HG02870 (cell line): ENCODE results near the gene SALL4.
"Not testable (repeated sequence)": the region's sequence is repeated elsewhere in the genome, so short reads cannot be mapped to it uniquely, and the experiment has no call there.

Source experiments
- ATAC-seq: cut with Tn5 transposase; IDR thresholded peaks from one replicate; pipeline ENCODE4 v1.9.1; 2021; ENCODE audit warnings: mild to moderate bottlenecking, moderate library complexity; ENCODE audit not compliant: unreplicated experiment

The SALL4 gene

DNA sequence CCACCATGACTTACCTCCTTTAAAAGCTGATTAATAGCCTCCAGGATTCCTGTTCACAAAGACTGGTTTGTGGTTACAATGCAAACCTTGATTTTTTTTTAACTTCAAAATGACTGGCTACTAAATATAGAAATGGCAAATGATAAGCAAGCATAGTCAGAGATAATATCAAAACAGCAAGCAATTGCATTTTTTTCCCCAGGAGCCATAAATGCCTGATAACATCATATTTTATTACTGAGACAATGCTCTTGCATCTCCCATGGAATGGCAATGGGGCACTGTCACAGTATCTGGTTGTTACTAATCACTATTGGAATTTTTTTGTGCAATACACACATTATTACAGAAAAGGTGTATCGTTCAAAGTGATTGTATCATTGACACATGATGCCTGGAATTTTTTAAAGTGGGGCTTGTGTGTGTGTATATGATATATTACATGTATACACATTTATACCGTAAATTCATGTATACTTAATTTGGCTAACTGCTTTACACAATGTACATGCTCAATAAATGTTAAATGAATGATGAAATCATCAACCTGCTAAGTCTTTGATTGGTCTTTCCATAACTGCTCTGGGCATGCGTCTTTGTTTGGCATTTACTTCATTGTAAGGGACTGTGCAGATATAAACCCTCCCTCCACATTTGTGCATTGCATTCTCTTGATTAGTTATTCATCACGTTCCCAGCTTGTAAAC is 980 bp upstream of the SALL4 start:
- no peak for ATAC-seq

DNA sequence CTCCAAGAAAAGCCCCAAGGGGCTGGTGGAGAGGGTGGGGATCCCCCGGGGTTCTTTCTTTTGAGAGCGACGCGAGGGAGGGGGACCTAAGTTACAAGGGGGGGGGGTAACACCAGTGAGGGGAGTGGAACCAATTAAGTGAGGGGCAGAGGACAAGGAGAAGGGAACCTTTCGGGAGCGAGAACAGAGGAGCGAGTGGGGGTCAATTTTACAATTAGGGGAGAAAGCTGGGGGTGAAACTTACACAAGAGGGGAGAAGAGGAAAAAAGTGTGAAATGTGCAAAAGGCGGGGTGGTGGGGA is 548 bp downstream of the SALL4 start:
- no peak for ATAC-seq

DNA sequence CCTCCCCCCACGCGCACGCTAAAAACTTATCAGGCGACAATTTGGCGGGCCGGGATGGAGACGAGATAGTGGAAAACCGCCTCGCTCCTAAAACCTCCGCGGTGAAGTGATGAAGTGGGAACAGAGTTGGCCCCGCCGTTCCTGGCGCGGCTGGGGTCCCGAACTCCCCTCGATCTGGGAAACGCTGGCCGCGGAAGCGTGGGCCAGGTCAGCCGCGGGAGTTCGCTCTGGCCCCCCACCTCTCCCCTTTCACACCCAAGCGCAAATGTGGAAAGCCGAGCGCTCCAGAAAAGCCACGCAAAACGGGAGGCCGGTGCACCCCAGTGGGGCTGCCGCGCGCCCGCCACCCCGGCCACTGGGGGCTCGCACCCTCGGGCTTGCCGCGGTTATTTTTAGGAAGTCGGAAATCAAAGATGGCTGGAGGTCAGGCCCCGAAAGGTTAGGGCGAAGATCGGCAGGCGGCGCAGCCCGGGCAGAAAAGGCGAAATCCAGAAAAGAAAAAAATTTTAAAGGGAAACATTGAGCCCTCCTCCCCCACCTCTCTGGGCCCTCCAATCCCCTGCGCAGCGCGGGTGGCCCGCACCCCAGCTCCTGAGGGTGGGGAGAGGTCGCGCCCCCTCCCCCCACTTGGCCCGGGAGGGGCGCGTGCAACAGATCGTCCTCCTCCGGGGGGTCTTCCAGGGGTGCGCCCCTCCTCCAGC is 1.0 kb downstream of the SALL4 start:
- ATAC-seq: no peak

DNA sequence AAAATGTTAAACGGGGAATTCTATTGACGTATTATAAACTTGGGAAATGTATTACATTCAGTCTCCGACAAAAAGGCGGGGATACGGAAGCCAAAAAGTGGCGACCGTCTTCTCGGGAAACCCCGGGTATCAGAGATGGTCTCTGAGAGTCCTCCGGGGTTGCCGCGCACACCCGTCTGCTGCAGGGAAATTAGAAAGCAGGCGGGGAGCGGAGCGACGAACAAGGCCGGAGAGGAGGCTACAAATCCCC is 1.5 kb downstream of the SALL4 start:
- no peak for ATAC-seq

DNA sequence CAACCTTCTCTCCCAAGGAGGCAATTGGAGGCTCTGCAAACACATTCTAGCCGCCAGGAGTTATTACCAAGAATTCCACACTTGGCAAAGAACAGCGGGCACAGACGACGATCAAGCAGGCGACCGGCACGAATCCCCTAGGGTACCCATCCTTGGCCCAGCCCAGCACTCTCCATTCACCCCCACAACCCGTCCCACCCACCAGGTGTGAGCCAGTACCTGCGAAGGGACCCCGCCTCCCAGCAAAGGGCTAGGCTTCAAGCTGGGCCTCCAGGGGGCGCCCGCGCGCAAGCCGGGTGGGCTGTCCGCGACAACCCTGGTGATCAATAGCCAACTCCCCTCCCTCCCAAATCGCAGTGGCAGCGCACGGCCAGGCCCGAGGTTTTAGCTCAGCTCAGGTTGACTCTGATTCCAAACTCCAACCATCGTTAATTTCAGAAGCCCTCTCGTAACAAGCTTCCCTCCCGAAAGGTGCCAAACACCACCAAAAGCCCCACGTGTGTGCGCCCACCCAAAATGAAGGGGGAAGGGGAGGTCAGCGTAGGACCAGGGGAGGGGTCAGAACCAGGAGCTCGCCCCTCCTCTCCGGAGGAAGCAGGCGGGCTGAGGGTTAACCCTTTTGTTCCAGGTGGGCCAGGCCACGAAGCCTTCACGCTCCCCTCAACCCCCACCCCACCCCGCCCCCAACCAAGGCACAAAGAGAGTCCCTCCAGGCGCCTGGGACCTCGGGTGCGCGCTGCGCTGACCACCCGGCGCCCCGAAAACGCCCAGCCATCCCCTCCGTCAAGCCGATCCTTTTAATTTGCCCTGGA is 2.1 kb downstream of the SALL4 start:
- ATAC-seq: no peak

DNA sequence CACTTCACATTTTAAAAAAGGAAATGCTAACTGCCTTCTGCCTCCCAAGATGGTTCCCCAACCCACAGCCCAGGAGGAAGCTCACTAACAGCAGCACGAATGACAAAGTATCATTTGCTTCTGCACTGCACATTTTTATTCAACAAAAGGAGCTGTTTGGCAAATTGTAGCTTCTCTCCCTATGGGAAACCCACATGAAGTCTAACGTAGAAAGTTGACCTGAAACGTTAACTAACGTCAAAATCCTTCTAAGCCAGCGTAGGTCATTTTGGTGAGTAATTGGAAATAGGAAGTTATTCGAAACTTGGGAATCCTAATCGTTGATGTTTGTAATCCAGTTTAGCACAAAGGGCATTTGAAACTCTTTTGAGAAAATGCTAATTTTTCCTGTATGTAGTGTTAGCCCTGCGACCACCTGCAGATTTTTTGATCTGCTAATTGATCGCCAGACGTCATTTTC is 2.9 kb downstream of the SALL4 start:
- no peak for ATAC-seq

DNA sequence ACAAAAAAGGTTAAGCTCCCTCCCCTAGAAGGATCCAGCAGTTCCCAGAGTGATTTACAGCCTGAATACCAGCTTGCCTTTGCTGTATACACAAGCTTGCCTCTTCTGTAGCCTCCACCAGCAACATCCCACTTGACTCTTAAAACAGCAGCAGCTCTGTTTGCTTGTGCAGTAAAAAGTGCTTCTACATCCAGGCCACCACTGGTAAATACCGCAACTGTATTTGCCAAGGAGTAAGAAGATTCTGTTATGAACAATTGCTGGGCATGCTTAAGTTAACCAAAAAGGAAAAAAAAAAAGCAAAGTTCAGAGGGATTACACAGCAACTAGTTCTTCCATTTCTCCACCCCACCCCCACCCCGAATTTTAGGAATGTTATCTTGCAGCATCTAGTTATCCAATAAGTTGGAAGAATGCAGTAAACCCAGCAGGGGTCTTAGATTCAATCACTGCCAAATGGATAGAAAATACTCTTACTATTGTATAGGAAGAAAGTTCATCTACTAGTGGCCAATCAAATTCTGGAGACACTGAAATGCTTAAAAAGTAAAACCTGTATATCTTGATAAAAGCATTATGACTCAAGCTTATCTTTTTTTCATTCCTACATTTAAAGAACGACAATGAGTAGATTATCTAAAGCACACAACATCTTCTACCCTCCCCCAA is 4.8 kb downstream of the SALL4 start:
- ATAC-seq: no peak

DNA sequence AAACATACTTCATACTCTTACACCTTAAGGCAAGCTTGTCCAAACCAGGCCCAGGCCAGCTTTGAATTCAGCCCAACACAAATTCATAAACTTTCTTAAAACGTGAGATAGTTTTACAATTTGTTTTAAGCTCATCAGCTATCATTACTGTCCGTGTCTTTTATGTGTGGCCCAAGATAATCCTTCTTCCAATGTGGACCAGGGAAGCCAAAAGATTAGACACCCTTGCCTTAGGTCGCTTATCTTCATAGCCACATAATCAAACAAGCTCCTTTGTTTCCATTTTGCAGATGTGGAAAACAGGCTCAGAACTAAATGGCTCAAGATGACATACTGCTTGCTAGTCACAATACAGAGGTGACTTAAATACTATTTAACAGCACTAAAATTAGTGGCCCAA is 6.0 kb downstream of the SALL4 start:
- no peak for ATAC-seq

DNA sequence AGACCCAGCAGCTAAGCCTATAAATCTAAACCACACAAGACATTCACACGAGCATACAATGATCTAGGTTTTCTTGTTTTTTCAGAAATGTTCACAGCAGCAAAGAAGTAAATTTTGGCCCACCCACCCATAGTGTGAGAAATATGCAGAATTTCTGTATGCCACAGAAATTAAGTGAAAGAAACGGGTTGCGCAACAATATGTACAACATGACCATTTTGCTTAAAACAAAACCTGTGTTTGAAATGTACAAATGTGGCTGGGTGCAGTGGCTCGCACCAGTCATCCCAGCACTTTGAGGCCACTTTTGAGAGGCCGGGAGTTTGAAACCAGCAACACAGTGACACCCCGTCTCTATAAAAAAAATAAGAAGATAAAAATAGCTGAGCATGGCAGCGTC is 9.4 kb downstream of the SALL4 start:
- ATAC-seq: no peak

DNA sequence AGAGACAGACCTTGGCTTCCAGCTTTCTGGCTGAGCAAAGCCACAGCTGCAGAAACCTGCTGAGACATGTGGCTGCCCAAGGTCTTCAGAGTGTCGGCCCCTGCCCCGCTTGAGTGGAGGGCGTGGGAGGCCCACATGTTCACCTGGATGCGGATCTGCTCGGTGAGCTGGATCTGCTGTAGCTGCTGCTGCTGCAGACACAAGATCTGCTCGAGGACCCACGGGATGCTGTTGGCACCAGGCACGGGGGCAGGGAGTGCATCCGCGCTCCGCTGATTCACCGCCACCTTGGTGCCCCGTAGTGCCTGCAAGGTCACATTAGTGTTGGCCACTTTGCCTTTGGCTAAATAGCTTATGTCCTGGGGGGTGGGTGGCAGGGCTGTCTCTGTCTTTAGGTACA is 10.7 kb downstream of the SALL4 start:
- no peak for ATAC-seq

DNA sequence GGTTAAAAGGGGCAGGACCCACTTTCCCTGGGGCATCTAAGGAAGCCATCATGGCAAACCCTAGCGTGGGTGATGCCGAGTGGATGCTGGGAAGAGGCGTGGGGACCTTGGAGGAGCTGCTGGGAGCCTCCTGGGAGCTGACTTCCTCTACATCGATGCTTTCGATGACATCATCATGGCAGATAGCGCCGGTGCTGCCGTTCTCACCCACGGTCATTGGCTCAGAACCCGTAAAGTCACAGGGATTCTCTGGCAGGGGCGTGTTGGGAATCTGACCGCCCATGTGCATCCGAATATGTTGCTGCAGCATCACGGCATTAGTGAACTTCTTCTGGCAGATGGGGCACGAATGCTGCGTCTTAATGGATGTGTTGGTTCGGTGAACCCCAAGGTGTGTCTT is 12.1 kb downstream of the SALL4 start:
- ATAC-seq: no peak

DNA sequence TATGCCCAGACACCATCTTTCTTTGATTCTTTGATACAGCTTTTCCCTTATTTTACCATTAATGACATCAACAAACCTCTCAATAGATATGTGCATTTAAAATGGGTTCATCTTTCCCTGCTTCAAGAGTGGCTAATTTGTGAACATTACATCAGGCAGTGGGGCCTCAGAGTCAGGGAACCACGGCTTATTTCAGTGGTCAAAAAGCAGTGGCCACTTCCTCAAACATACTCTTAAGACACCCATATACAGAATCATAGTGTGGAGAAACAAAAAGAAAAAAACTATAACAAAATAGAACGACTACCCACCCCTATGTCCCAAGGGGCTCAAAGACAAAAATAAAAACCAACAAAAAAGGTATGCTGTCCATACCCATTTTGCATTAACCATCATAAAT is 12.9 kb downstream of the SALL4 start:
- no peak for ATAC-seq

DNA sequence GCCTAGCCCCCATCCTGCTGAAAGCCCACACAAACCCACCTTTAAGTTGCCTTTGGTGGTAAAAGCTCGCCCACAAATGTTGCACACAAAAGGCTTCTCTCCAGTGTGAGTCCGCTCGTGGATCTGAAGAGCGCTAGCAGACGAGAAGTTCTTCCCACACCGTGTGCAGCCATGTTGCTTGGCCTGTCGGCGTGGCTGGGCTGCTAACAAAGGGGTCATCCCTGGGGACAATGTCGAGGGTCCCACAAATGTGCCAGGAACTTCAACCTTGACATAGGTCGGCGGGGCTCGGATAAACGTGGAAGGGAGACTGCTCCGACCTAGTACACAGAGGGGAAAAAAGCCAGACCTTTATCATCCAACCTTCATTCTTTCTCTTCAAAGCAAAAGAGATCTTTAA is 13.5 kb downstream of the SALL4 start:
- no peak for ATAC-seq

DNA sequence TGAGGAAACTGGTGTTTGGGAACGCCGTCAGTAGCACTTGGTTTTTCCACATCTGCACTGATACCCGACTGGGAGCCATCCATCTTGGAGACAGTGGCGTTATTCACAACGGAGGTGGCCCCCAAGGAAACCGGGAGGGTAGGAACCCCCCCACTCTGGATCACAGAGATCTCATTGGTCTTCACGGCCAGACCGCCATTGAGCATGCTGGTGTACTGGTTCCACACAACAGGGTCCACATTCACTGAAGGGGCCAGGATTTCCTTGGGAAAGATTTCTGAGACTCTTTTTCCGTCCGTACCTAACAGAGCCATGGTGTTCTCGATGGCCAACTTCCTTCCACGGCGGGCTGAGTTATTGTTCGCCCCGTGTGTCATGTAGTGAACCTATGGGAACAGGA is 18.0 kb downstream of the SALL4 start:
- ATAC-seq: no peak

DNA sequence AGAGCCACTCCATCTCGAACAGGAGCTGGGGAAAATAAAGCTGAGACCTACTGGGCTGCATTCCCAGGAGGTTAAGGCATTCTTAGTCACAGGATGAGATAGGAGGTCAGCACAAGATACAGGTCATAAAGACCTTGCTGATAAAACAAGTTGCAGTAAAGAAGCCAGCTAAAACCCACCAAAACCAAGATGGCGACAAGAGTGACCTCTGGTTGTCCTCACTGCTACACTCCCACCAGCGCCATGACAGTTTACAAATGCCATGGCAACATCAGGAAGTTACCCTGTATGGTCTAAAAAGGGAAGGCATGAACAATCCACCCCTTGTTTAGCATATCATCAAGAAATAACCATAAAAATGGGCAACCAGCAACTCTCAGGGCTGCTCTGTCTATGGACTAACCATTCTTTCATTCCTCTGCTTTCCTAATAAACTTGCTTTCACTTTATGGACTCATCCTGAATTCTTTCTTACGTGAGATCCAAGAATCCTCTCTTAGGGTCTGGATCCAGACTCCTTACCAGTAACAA is 24.0 kb downstream of the SALL4 start:
- ATAC-seq: not testable (repeated sequence)

DNA sequence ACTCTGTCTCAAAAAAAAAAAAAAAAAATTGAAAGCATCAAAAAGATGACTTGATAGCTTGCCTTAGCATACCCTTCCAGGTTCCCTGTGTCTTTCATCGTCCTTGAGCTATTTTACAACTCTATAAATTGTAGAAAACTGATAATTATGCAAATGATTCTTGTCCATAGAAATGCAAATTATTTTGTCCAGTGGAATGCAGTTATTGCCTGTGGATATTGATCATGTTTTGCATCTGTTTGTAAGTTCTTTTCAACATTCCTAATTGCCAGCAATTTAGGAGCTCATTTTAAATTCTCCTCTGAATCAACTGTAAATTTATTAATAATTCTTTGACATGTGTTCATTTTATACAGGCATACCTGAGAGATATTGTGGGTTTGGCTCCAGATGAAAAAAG is 27.1 kb downstream of the SALL4 start:
- ATAC-seq: no peak

DNA sequence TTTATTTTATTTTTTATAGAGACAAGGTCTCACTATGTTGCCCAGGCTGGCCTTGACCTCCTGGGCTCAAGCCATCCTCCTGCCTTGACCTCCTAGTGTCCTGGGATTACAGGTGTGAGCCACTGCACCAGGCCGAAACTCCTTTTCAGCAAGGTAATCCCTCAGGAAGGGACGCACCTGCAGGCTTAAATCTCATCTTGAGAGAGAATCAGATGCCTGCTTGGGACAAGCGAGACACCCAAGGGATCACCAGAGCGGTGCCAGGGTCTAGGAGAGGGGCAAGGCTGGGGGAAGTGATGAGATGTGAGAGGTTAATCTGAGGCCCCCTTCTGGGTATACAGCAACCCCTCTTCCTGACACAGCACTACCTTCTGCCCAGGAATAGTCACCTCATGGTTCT is 30.1 kb downstream of the SALL4 start:
- ATAC-seq: no peak

DNA sequence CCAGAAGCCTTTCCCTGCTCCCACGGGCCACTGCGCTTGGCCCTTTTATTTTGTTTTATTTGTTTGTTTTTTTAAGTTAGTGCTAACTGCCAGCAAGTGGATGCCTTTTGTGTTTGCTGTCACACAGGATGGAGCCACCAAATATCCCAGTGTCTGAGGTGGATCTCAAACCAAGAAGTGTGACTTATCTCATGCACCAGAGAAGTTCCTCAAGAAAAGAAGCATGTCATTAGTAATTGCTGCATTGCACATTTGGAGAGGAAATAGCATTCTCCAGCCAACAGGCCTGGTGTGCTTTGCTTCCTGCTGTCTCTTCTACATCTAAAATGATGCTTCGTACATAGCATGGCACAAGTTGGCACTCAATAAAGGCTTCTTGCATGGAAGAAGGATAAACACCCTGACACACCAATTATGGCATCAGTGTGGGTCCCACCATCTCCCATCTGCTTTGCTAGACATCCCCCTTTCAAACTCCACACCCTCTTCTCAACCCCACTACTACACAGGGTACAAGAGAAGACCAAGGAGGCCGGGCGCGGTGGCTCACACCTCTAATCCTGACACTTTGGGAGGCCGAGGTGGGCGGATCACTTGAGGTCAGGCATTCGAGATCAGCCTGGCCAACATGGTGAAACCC is 32.2 kb downstream of the SALL4 start:
- ATAC-seq: no peak

DNA sequence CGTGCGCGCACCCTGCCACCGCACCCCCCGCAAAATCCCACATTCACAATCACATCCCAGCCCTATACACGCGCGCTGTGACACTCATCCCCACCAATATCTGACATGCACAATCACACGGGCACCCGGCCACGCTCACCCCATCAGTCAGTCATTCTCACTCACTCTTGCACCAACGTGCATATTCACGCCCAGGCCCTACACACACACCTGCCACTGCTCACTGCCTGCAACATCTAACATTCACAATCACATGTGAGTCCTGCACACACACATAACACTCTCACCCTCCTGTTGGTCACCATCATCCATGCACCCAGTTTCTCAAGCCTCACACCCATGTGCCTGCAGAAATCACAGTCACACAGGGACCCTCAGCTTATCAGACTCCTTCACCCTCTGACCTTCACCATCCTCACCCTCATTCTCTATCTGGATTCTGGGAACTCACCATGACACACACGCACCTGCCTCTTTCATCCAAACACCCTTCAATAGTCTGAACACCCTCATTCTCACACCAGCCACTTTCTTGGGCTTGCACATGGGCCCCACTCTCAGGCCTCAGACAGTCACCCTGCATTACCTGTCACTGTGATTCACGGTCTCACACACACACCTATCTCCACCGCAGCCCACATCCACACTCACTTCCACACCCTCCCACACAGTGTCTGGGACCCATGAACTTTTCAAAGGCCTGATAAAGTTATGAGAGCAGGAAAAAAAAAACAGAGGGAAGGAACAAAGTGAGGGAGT is 33.4 kb downstream of the SALL4 start:
- ATAC-seq: no peak
